Muscle of leg (tissue), 11 donors: ENCODE results near the gene KRT72. TPM values are rescaled to one million over a fixed set of nuclear protein-coding genes. Genes with fewer than 3 reads are reported as not detected.

ENCODE experiments used
- DNase-seq: peaks from one replicate; pipeline ENCODE4 v3.0.0; 2013
- H3K27ac ChIP-seq: one replicate; pipeline ENCODE4 v1.5.1; 2013; ENCODE audit warnings: mild to moderate bottlenecking, low read length, control low read depth
- H3K27me3 ChIP-seq: one replicate; pipeline ENCODE4 v1.6.1; 2013; ENCODE audit warnings: low read length; ENCODE audit not compliant: control insufficient read depth, insufficient read depth
- H3K36me3 ChIP-seq: one replicate; pipeline ENCODE4 v1.6.1; 2013; ENCODE audit warnings: low read length; ENCODE audit not compliant: control insufficient read depth, insufficient read depth
- H3K4me1 ChIP-seq: one replicate; pipeline ENCODE4 v1.6.1; 2013; ENCODE audit warnings: low read length; ENCODE audit not compliant: control insufficient read depth, insufficient read depth
- H3K4me3 ChIP-seq: one replicate; pipeline ENCODE4 v1.5.1; 2013; ENCODE audit warnings: low read length, control low read depth
- H3K9me3 ChIP-seq: replicated peaks from 2 replicates; pipeline ENCODE4 v1.6.1; 2013; ENCODE audit warnings: low read depth, low read length; ENCODE audit not compliant: control insufficient read depth
- WGBS: methylation state at CpG from one replicate; pipeline ENCODE4 v1.1.5; 2013; ENCODE audit warnings: missing lambda C conversion rate; ENCODE audit not compliant: insufficient coverage; 5-methylcytosine and 5-hydroxymethylcytosine counted together
- polyA plus RNA-seq, 8 donors: library from polyadenylated mRNA; unstranded; fragments of 120-200 nt; gene quantifications; one replicate each; pipeline versions ENCODE4 v1.2.1 to v1.2.3, GENCODE V29; 2013; ENCODE audit warnings: inconsistent platforms in 1 of 8, low replicate concordance in 1 of 8; ENCODE audit not compliant: insufficient read length in 8 of 8, insufficient read depth in 1 of 8
- total RNA-seq: library from RNA; stranded (reverse); fragments of 120-200 nt; gene quantifications from one replicate; pipeline ENCODE4 v1.2.4, GENCODE V29; 2013

KRT72 gene
- total and polyA plus RNA-seq, 9 donors, result not detected

- Histone ChIP-seq H3K9me3 (no peaks in the 10 kb centered on the region), H3K4me3 (no peak overlapping the region), H3K27ac (no peak overlapping the region), H3K27me3 (peaks cover 5% of the 10 kb centered on the region), H3K36me3 (no peaks in the 10 kb centered on the region), H3K4me1 (peaks cover 6% of the 10 kb centered on the region)
- WGBS, result 91% methylated on average over 3 of the region's 7 CpGs
- no peak for DNase-seq
Observed at GRCh38 chr12:52581066-52581465, 20.2 kb downstream of the KRT72 start.

DNA sequence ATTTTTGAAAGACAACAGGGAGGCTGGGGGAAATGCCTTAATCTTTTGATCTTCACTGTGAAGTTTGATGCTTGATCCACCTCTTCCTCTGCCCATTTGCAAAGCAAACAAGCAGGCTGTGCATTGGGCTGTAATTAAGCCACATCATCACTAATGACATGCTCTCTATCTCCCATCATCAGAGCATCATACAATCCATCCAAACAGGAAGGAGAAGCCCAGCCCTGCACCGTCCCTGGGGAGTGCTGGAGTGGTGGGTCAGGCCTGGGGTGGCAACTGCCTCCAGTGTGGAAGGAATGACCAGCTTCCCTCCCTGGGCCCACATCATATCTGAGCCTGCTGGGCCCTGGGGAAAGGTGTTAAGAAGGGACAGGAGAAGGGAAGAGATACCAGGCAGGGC is 20.8 kb downstream of the KRT72 start:
- no peak for DNase-seq
- Histone ChIP-seq H3K9me3 (no peaks in the 10 kb centered on the region), H3K27me3 (peaks cover 5% of the 10 kb centered on the region), H3K4me1 (peaks cover 2% of the 10 kb centered on the region), H3K4me3 (no peak overlapping the region), H3K27ac (no peak overlapping the region), H3K36me3 (no peaks in the 10 kb centered on the region)
- no CpG with 5 or more reads among the region's 1 CpG for WGBS

DNA sequence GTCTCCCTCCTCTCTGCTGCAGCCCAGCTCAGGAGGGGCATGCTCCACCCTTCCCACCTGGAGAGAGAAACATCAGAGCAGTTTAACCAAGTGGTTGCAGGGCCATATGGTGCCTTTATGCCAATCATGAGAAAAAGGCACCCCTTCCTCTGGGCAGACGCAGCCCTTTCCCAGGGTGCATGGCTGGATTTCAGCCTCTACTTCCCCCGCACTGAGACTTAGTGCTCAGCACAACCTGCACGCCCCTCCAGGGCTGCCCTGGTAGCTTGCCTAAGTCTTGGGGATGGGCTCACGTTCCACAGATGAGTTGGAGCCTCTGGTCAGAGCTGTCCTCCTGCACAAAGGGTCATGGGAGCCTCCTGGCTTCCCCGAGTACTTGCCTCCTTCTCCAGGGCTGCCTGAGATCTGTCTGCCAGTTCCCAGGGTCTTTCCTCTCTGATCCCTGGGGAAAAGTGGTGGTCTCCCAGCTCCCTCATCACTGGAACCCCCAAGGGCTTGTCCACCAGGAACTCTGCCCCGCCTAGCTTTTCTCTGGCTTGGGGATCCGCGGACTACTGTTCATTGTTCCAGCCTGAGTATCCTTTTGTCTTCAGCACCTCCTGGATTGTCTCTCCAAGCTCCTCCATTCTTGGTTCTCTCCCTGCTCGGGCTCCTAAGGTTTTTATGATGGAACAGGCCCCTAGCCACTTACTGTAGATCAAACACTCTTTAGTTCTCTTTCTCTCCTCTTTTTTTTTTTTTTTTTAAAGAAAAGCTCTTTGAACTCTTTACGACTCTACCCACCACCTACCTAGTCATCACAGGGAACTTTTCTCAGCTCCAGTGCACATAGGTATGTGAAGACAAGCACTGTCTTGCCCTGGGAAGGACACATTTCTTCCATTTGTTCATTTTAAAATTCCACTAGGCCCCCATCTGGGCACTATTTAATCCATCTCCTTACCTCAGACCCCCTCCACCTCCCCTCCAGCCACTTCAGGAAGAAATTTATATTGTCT is 21.5 kb downstream of the KRT72 start:
- Histone ChIP-seq H3K27me3 (peaks cover 5% of the 10 kb centered on the region), H3K27ac (no peak overlapping the region), H3K4me1 (no peaks in the 10 kb centered on the region), H3K9me3 (no peaks in the 10 kb centered on the region), H3K36me3 (no peaks in the 10 kb centered on the region), H3K4me3 (no peak overlapping the region)
- 52% methylated on average over 10 of the region's 10 CpGs for WGBS
- DNase-seq, result no peak

GRCh38 chr12:52578469-52578868 is 22.8 kb downstream of the KRT72 start:
- Histone ChIP-seq H3K27me3 (peaks cover 5% of the 10 kb centered on the region), H3K36me3 (no peaks in the 10 kb centered on the region), H3K4me1 (no peaks in the 10 kb centered on the region), H3K27ac (no peak overlapping the region), H3K9me3 (no peaks in the 10 kb centered on the region), H3K4me3 (no peak overlapping the region)
- 83% methylated on average over 1 of the region's 3 CpGs for WGBS
- no peak for DNase-seq

DNA sequence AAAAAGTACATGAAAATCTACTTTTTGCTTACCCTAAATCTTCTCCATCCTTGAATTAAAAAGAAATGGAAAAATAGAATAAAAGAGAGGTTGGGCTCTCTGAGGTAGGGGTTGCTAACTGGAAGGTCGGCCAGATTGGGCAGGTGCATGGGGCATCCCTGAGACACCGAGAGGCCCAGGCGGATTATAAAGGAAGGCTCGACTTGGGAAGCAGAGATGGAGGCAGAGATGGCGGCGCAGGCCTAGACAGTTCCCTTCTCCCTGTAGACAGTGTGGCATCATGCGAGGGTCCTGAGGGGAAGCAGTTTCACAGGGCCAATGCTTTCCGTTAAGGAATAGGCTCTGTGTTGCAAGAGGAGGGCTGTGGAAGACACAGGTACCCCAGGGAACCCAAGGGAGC is 23.9 kb downstream of the KRT72 start:
- H3K4me1 ChIP-seq, result no peaks in the 10 kb centered on the region
- H3K27me3 ChIP-seq, result peaks cover 6% of the 10 kb centered on the region
- no peaks in the 10 kb centered on the region for H3K9me3 ChIP-seq
- H3K27ac ChIP-seq, result no peak overlapping the region
- WGBS, result 84% methylated on average over 2 of the region's 8 CpGs
- no peaks in the 10 kb centered on the region for H3K36me3 ChIP-seq
- no peak overlapping the region for H3K4me3 ChIP-seq
- DNase-seq, result no peak

DNA sequence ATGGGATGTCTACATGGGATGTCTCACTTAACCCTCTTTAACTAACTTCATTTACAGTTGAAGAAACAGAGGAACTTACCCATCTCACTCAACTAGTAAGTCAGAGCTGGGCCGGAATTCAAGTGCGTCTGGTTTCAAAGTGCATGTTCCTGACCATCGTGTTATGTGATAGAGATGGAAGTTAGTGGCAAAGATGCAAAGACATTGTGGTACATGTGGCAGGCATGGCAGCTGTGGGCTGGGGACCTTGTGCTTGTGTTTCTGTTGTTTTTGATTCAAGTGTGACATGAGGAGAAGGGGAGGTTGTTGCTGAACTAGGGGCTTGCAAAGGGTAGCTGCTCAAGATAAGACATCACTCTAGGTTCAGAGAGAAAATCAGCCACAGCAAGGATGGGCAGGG is 25.3 kb downstream of the KRT72 start:
- no peak for DNase-seq
- peaks cover 10% of the 10 kb centered on the region for H3K27me3 ChIP-seq

DNA sequence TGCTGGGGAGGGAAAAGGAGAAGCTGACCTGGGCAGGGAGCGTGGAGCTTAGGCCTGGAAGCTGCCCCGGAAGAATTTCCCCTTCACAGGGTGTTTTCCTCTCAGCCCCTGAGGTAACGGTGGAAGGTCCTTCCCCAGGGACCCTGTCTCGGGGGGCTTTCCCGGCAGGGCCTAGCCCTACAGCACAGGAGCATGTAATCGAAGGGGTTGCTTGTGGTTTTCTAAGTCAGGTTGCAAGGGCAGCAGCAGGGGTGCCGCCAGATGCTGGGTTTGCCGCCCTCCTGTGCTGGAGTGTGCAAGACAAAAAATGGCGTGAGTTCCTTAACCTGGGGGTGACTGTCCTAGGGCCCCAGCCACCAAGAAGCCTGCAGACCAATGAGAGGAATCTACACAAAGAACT is 26.0 kb downstream of the KRT72 start:
- H3K27ac ChIP-seq, result no peak overlapping the region
- H3K36me3 ChIP-seq, result no peaks in the 10 kb centered on the region
- DNase-seq, result no peak
- H3K27me3 ChIP-seq, result peaks cover 11% of the 10 kb centered on the region
- no peak overlapping the region for H3K4me3 ChIP-seq
- H3K4me1 ChIP-seq, result no peaks in the 10 kb centered on the region
- no peaks in the 10 kb centered on the region for H3K9me3 ChIP-seq
- 73% methylated on average over 9 of the region's 9 CpGs for WGBS

More for the DNA sequence above, 25.3 kb downstream of the KRT72 start:
- 89% methylated on average over 1 of the region's 3 CpGs for whole genome bisulfite sequencing
- H3K9me3 ChIP-seq, result no peaks in the 10 kb centered on the region
- H3K4me3 ChIP-seq, result no peak overlapping the region
- H3K4me1 ChIP-seq, result no peaks in the 10 kb centered on the region
- no peak overlapping the region for H3K27ac ChIP-seq
- no peaks in the 10 kb centered on the region for H3K36me3 ChIP-seq

DNA sequence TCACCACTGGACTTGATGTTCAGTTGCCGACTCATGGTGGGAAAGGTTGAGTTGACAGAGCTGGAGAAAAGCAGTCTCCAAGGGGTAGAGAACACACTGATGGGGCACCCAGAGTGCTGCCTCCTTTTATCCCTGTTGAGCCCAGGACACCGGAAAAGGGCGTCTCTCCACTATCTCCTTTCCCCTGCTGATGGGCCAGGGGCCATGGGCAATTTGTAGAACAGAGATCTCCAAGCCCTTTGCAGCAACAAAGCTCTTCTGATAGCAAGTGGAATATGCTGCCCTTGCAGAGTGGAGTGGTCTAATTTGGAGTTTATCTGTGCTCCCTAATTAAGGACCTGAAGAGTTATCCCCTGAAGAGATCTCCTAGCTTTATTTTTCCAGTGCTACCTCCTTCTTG is 27.5 kb downstream of the KRT72 start, which contains the start of gene KRT74:
TSS of gene KRT74 (minus strand) at position 101 of the 400 bp plus-strand sequence. CDS start at position 35, 66 bp downstream.
- no CpG with 5 or more reads among the region's 3 CpGs for WGBS
- H3K9me3 ChIP-seq, result no peaks in the 10 kb centered on the region
- no peak for DNase-seq
- no peaks in the 10 kb centered on the region for H3K4me1 ChIP-seq
- H3K27ac ChIP-seq, result no peak within 1 kb of the TSS
- H3K27me3 ChIP-seq, result peaks cover 12% of the 10 kb centered on the region
- no peak within 1 kb of the TSS for H3K4me3 ChIP-seq
- H3K36me3 ChIP-seq, result no peaks in the 10 kb centered on the region

GRCh38 chr12:52573306-52573705 is 28.0 kb downstream of the KRT72 start:
- no peak overlapping the region for H3K4me3 ChIP-seq
- H3K36me3 ChIP-seq, result no peaks in the 10 kb centered on the region
- WGBS, result 95% methylated on average over 15 of the region's 15 CpGs
- no peak for DNase-seq
- H3K27ac ChIP-seq, result no peak overlapping the region
- H3K9me3 ChIP-seq, result no peaks in the 10 kb centered on the region
- H3K27me3 ChIP-seq, result peaks cover 12% of the 10 kb centered on the region
- no peaks in the 10 kb centered on the region for H3K4me1 ChIP-seq

DNA sequence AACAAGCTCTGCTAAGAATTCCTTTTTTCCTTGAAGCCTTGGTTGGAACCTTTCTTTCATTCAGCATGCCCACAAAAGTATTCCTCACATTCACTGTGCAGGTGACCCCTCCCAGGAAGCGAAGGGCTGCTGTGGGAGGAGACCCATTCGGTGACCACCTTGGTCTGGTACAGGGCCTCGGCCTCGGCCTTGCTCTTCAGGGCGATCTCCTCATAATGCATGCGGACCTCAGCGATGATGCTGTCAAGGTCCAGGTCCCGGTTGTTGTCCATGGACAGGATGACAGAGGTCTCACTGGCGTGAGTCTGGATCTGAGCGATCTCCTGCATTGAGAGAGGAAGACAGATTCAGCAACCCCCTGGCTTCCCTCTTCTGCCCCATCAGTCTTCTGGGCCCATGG is 30.8 kb downstream of the KRT72 start:
- WGBS, result 95% methylated on average over 10 of the region's 10 CpGs
- Histone ChIP-seq H3K4me1 (no peaks in the 10 kb centered on the region), H3K27ac (no peak overlapping the region), H3K36me3 (no peaks in the 10 kb centered on the region), H3K27me3 (peaks cover 15% of the 10 kb centered on the region), H3K9me3 (no peaks in the 10 kb centered on the region), H3K4me3 (no peak overlapping the region)
- no peak for DNase-seq
